ENCODE results near the gene SMOC2.
"Not testable (repeated sequence)": the region's sequence is repeated elsewhere in the genome, so short reads cannot be mapped to it uniquely, and the experiment has no call there.

SMOC2 gene

DNA sequence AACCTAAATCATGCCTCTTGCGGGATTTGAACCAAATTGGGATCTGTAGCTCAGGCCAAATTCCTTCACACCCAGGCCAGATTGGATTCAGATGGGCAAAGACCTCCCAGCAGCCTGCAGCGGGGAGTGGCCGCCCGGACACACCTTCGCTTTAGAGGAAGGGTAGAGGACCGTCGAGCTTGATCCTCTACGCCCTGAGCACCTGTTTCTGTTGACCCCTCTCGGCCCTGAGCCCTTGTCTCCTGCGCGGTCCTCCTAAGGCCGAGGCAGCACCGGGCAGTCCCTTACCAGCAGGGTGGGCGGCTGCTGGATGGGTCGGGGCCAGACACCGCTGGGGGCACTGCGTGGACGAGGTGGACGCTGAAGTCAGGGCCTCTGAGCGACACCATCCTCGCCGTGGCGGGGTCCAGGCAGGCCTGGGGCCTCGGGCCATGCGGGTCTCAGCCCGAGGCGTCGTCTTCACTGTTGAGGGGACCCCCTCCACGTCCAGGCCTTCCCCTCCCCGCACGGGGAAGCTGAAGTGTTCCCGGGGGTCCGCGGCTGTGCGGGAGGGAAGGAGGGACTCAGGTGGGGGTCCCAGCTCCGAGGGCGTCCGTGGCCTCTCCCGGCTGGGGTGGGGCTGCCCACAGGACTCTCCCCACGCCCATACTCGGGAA is 114.8 kb downstream of the SMOC2 start:
- Mint-ChIP-seq H3K27ac (no peak overlapping the region), H3K36me3 (ENCODE audit: low read depth) (no peaks in the 10 kb centered on the region), H3K27me3 (no peaks in the 10 kb centered on the region), H3K4me1 (ENCODE audit: low read depth) (no peaks in the 10 kb centered on the region), H3K4me3 (no peak overlapping the region), H3K9me3 (no peaks in the 10 kb centered on the region)
- no peak for DNase-seq

DNA sequence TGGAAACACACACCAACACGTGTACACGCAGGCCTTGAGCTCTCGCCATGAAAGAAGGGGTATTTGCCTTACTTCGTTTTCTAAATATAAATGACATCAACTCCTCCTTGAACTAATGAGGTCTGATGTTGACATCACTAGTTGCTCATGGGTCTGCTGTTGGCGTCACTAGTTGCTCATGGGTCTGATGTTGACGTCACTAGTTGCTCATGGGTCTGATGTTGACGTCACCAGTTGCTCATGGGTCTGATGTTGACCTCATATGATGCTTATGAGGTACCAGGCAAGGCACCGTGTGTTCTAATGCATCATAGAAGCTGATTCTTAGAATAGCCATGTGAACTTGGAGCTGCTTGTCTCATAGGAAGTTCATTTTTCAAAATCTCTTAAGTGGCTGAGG is 116.5 kb downstream of the SMOC2 start:
- no peaks in the 10 kb centered on the region for H3K4me1 Mint-ChIP-seq (ENCODE audit: low read depth)
- no peak overlapping the region for H3K27ac Mint-ChIP-seq
- H3K4me3 Mint-ChIP-seq = no peak overlapping the region
- no peaks in the 10 kb centered on the region for H3K9me3 Mint-ChIP-seq
- H3K27me3 Mint-ChIP-seq = no peaks in the 10 kb centered on the region
- DNase-seq = no peak
- no peaks in the 10 kb centered on the region for H3K36me3 Mint-ChIP-seq (ENCODE audit: low read depth)

DNA sequence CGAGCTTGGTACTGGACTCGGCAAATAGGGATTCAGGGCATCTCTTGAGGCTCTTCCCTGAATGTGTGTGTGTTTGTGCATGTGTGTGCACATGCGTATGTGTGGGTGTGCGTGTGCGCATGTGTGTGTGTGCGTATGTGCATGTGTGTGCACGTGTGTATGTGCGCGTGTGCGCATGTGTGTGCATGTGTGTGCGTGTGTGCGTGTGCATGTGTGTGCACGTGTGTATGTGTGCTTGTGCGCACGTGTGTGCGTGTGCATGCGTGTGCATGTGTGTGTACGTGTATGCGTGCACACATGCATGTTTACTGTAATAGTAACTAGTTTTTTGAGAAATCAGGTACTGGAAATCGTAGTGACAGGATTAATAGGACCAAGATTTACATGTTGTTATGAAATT is 117.7 kb downstream of the SMOC2 start:
- Mint-ChIP-seq H3K9me3 (no peaks in the 10 kb centered on the region), H3K4me1 (ENCODE audit: low read depth) (no peaks in the 10 kb centered on the region), H3K27me3 (peaks cover 4% of the 10 kb centered on the region), H3K27ac (no peak overlapping the region), H3K36me3 (ENCODE audit: low read depth) (no peaks in the 10 kb centered on the region), H3K4me3 (no peak overlapping the region)
- DNase-seq = no peak

DNA sequence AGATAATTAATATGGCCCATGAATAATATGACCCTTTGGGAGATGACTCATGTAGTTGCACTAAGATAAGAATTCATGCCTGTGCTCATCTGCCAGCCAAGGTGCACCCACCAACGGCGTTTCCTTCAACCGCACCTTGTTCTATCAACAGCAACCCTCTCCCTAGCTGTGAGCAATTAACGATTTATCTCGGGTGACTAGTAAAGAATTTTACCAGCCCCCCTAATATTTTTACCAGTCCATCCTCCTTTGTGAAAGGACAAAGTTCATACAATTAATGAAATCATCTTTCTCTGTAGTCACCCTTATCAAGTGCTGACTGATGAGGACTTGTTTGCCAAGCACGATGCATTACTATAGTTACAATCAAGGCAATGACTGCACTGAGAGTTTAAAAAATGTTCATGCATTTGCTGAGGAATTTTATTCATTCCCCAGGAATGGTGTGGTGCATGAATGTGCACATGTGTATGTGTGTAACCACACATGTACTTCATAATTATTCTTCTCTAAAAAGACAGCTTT is 118.7 kb downstream of the SMOC2 start:
- no peaks in the 10 kb centered on the region for H3K36me3 Mint-ChIP-seq (ENCODE audit: low read depth)
- H3K27ac Mint-ChIP-seq = no peak overlapping the region
- DNase-seq = no peak
- H3K27me3 Mint-ChIP-seq = peaks cover 7% of the 10 kb centered on the region
- H3K9me3 Mint-ChIP-seq = no peaks in the 10 kb centered on the region
- H3K4me1 Mint-ChIP-seq (ENCODE audit: low read depth) = no peaks in the 10 kb centered on the region
- no peak overlapping the region for H3K4me3 Mint-ChIP-seq

DNA sequence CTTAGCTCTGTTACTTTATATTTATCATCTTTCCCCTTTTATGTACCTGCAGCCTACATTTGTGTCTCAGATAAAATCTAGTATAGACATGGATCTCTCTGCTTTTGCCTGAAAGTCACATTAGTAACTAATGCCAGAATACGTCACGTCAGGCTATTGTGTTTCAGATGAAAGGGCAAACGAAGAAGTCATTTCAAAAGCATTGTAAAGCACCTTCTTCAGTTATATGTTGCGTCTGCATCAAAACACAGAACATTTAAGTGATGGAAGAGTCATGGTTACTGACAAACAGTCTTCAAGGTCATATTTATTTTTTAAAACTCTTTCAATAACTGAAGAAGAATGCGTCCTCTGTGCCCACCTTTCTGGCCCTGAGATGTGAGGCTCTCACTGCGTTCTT is 119.1 kb downstream of the SMOC2 start:
- H3K4me1 Mint-ChIP-seq (ENCODE audit: low read depth) = no peaks in the 10 kb centered on the region
- no peak overlapping the region for H3K27ac Mint-ChIP-seq
- DNase-seq = no peak
- H3K4me3 Mint-ChIP-seq = no peak overlapping the region
- H3K36me3 Mint-ChIP-seq (ENCODE audit: low read depth) = no peaks in the 10 kb centered on the region
- H3K27me3 Mint-ChIP-seq = peaks cover 7% of the 10 kb centered on the region
- no peaks in the 10 kb centered on the region for H3K9me3 Mint-ChIP-seq

DNA sequence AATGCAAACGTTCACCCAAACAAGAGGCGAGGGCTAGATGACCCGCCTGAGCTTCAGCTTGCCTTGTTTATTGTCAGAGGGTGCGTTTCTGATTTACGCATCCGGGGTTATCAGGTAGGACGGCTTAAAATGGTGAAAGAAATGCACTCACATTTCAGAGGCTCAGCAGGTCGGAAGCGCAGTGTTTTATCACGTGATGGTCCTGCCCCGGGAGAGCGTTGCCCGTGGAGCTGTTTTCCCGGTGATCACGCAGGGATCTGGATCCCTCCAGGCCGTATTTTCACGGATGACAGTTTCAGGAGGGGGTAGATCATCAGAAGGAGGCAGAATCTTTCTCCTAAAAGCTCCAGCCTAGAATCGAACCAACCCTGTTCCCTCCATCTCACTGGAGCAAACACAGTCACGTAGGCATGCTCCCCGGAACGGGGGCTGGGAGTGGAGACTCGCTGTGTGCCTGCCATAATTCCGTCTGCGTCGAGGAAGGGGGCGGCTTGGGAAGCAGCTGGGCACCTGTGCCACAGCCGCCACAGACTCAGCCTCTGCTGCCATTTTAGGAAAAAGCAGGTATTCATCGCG is 121.7 kb downstream of the SMOC2 start:
- Mint-ChIP-seq H3K9me3 (no peaks in the 10 kb centered on the region), H3K4me3 (no peak overlapping the region), H3K4me1 (ENCODE audit: low read depth) (no peaks in the 10 kb centered on the region), H3K27ac (no peak overlapping the region), H3K27me3 (peaks cover 7% of the 10 kb centered on the region), H3K36me3 (ENCODE audit: low read depth) (no peaks in the 10 kb centered on the region)
- DNase-seq = no peak

DNA sequence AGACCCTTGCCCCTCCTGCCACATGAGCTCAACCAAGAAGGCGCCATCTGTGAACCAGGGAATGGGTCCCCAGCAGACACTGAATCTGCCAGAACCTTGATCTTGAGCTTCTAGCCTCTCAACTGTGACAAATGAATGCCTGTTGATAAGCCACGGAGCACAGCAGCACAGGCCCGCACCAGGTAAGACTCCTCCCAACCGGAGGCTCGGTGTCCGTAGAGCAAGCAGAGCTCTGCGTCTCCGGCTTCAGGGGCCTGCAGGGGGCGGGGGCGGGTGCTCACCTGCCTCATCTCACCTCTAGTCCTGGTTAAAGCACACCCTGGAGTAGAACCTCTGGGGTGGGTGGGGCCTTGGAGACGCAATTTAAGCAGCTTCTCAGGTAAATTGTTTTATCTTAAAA is 122.7 kb downstream of the SMOC2 start:
- no peak for DNase-seq
- no peaks in the 10 kb centered on the region for H3K36me3 Mint-ChIP-seq (ENCODE audit: low read depth)
- H3K27ac Mint-ChIP-seq = no peak overlapping the region
- H3K4me3 Mint-ChIP-seq = no peak overlapping the region
- no peaks in the 10 kb centered on the region for H3K9me3 Mint-ChIP-seq
- peaks cover 7% of the 10 kb centered on the region for H3K27me3 Mint-ChIP-seq
- H3K4me1 Mint-ChIP-seq (ENCODE audit: low read depth) = no peaks in the 10 kb centered on the region

DNA sequence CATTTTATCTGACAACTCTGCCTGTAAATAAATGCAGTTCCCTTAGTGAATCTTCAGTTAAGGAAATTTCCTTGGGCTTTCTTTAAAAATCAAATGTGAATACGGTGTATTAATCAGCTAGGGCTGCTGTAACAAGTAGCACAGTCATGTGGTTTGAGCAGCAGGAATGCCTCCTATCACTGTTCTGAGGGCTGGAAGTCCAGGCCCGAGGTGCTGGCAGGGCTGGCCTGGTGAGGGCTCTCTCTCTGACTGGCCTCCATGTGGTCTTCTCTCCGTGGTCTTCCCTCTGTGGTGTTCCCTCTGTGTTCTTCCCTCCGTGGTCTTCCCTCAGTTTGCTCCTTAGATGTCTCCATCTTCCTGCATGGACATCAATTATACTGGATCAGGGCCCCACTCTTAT is 124.1 kb downstream of the SMOC2 start:
- H3K27ac Mint-ChIP-seq = no peak overlapping the region

DNA sequence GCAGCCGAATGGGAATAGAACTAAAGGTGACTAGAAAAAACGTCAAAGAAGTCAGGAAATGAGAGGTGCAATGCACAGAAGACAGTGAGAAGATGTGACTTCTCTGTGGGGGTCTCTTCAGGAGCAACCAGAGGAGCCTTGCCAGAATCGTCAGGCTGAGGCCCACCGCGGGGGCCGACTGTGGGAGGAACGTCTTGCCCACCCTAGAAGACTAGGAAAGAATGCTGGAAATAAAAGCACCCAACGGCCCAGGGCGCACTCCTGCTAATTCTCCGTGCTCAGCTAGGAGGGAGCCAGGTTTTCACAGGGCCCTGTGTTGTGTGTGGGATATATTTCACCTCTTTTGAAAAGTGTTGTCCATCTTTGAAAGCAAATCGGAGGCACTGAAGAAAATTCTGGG is 129.2 kb downstream of the SMOC2 start:
- DNase-seq = no peak
- H3K4me3 Mint-ChIP-seq = no peak overlapping the region
- no peaks in the 10 kb centered on the region for H3K4me1 Mint-ChIP-seq (ENCODE audit: low read depth)
- no peak overlapping the region for H3K27ac Mint-ChIP-seq
- peaks cover 4% of the 10 kb centered on the region for H3K27me3 Mint-ChIP-seq
- no peaks in the 10 kb centered on the region for H3K36me3 Mint-ChIP-seq (ENCODE audit: low read depth)
- H3K9me3 Mint-ChIP-seq = no peaks in the 10 kb centered on the region

More for the DNA sequence above, 124.1 kb downstream of the SMOC2 start:
- Mint-ChIP-seq H3K9me3 (no peaks in the 10 kb centered on the region), H3K27me3 (peaks cover 11% of the 10 kb centered on the region), H3K4me1 (ENCODE audit: low read depth) (no peaks in the 10 kb centered on the region), H3K36me3 (ENCODE audit: low read depth) (no peaks in the 10 kb centered on the region), H3K4me3 (no peak overlapping the region)
- no peak for DNase-seq

DNA sequence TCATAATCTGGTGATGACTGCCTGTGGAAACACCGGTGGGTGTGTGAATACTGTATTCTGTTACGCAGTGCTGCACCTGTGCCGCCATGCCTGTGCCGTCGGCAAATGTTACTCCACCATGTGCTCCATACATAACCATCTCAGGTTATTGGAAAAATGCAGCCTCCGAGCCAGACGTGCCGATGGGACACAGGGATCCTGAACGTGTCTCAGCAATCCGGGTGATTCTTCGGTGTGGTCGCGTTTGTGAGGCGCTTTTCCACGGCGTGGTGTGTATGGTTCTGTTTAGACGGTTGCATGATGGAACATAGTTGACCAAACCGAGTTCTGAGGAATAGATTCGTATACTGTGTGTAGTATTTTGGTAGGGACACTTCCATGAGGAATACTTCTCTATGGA is 130.3 kb downstream of the SMOC2 start:
- no peaks in the 10 kb centered on the region for H3K4me1 Mint-ChIP-seq (ENCODE audit: low read depth)
- no peaks in the 10 kb centered on the region for H3K9me3 Mint-ChIP-seq

DNA sequence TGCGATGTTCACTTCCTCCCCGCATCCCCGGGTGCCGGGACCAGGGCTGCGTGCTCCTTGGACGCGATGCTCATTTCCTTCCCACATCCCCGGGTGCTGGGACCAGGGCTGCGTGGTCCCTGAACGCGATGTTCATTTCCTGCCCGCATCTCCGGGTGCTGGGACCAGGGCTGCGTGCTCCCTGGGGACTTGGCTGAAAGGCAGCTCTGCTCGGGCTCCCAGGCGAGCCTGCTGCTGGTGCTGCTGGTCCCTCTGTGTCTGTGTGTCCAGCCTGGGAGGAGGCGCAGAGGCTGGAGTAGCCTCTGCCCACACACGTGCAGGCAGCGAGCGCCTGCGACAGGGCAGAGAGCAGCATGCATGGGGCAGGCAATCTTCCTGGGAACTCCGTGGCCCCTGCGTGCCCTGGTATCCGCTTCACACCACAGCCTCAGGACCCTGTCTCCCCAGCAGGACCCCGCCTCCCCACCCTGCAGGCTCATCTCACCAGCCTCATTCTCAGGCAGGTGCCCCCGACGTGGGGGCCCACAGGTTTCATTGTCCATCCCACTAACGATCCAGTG is 132.4 kb downstream of the SMOC2 start:
- not testable (repeated sequence) for H3K27me3 Mint-ChIP-seq; H3K36me3 Mint-ChIP-seq (ENCODE audit: low read depth); H3K9me3 Mint-ChIP-seq; DNase-seq; H3K4me3 Mint-ChIP-seq; H3K4me1 Mint-ChIP-seq (ENCODE audit: low read depth); H3K27ac Mint-ChIP-seq

More for the DNA sequence above, 130.3 kb downstream of the SMOC2 start:
- Mint-ChIP-seq H3K4me3 (no peak overlapping the region), H3K27me3 (peaks cover 4% of the 10 kb centered on the region), H3K27ac (no peak overlapping the region), H3K36me3 (ENCODE audit: low read depth) (no peaks in the 10 kb centered on the region)
- no peak for DNase-seq

DNA sequence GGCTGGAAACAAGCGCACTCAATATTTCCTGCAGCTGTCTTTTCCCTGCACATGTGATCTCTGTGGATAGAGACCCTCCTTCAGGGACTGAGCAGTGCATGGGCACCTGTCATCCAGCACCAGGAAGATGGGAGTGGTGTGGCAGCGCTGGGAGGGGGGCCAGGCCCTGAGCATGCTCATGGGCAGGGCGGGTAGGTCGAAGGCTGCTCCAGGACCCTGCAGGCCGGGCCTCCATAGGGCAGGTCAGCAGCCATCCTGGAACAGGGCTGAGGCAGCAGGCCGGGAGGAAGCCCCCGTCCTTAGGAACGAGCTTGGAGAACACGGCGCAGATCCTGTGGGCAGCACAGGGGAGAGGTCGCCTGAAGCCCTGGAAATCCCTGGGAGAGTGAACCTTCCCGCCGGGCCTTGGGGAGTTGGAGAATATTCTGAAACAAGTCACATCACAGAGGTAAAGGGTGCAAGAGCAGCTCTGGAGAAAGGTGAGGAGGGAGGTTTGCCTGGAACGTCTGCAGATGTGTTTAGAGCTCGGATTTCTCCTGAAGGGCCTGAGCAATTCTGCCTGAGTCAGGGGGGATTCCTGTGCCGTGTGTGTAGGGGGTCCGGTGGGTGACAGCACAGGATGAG is 133.2 kb downstream of the SMOC2 start:
- H3K36me3 Mint-ChIP-seq (ENCODE audit: low read depth) = no peaks in the 10 kb centered on the region
- no peaks in the 10 kb centered on the region for H3K4me1 Mint-ChIP-seq (ENCODE audit: low read depth)
- peaks cover 6% of the 10 kb centered on the region for H3K27me3 Mint-ChIP-seq
- DNase-seq = no peak
- no peaks in the 10 kb centered on the region for H3K9me3 Mint-ChIP-seq
- no peak overlapping the region for H3K4me3 Mint-ChIP-seq
- no peak overlapping the region for H3K27ac Mint-ChIP-seq

DNA sequence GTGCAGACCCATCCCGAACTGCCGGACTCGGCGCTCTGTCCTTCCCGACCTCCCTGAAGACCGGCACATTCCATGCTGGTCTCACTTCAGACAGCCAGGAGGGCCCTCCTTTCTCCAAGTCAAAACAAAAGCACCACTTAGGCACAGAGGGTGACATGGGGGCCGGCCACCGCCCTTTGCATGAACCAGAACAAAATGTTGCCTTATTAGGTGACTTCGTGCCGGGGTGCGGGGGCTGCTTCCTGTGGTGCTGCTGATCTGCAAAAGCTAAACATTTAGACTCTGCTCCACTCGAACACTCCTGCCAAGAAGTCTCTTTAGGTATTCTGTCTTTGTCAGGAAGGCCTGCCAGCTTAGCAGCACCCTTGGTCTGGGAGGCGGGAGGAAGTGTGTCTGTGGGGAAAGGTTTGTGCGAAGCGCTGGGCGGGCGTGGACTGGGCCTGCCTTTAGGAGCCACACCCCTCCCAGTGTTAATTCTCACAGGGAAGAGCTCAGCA is 133.8 kb downstream of the SMOC2 start:
- H3K27ac Mint-ChIP-seq = no peak overlapping the region
- H3K4me1 Mint-ChIP-seq (ENCODE audit: low read depth) = no peaks in the 10 kb centered on the region
- H3K36me3 Mint-ChIP-seq (ENCODE audit: low read depth) = no peaks in the 10 kb centered on the region
- no peaks in the 10 kb centered on the region for H3K9me3 Mint-ChIP-seq
- peaks cover 4% of the 10 kb centered on the region for H3K27me3 Mint-ChIP-seq
- no peak overlapping the region for H3K4me3 Mint-ChIP-seq
- no peak for DNase-seq

DNA sequence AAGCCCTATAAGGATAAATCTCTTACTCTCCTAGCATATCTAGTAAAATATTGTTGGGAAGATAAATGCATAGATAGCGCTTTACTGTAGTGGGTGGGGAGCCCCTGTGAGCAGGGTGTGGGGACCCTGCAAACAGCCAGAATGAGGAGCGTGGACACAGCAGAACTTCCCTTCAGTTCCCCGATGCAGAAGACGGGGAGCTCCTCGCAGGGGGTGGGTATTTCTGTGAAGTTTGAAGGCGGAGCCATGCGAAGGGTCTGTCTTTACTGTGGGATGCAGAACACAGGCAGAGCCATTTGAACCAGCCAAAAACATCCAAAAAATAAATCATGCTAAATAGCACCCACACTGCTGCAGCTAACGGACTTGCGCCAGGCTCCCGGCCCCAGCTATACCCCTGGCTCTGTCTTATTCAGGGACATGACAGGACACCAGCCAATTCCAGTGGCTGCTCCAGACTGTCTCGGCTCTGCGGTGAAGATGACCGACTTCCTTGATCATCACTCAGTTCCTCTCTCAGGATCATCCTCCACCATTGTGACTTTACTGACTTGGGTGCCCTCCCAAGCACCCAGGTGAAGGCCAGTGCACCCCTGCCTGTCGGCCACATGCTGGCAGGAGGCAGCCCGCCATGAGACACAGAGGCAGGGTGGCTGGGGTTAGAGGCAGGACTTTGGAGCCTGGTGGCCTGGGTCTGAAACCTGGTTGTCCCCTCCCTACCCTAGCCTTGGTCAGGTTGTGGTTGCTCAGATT is 134.5 kb downstream of the SMOC2 start:
- DNase-seq = no peak
- Mint-ChIP-seq H3K27me3 (peaks cover 2% of the 10 kb centered on the region), H3K9me3 (no peaks in the 10 kb centered on the region), H3K36me3 (ENCODE audit: low read depth) (no peaks in the 10 kb centered on the region), H3K27ac (no peak overlapping the region), H3K4me3 (no peak overlapping the region), H3K4me1 (ENCODE audit: low read depth) (no peaks in the 10 kb centered on the region)
